GM18951 (cell line): Measurements from ENCODE around the gene PRPSAP2.
"Not testable (repeated sequence)": the region's sequence is repeated elsewhere in the genome, so short reads cannot be mapped to it uniquely, and the experiment has no call there.

Experiments used
- POLR2A ChIP-seq: IDR thresholded peaks from 4 replicates; pipeline ENCODE4 v1.6.1; 2011; ENCODE audit warnings: mild to moderate bottlenecking; ENCODE audit not compliant: insufficient read length, insufficient read depth; ENCODE audit errors: extremely low read depth
- in situ Hi-C: fragments of 300-500 bp; cut with MboI; formaldehyde crosslinking; loops from one replicate; pipeline ENCODE4 v1.12.0; 2022; ENCODE audit warnings: low sequenced_read_pairs, mixed read lengths, inconsistent platforms; ENCODE audit not compliant: unreplicated experiment

The PRPSAP2 gene

DNA sequence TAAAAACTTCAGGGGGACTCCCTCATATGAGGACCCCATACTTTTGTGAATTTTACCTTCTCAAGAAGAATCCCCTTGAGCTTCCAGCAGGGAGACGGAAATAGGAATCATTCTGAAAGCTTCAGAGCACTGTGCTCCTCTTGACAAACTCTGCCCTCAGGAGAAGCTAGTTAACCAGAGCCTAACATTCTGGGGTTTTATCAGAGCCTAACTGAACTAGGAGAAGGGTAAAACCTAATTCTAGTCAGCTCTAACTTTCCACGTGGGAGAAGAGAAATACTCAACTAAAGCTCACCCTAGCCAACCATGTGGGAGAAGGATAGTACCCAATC is 80.7 kb downstream of the PRPSAP2 start:
- in situ Hi-C loops: no loop called here
- no peak for TF ChIP-seq POLR2A

DNA sequence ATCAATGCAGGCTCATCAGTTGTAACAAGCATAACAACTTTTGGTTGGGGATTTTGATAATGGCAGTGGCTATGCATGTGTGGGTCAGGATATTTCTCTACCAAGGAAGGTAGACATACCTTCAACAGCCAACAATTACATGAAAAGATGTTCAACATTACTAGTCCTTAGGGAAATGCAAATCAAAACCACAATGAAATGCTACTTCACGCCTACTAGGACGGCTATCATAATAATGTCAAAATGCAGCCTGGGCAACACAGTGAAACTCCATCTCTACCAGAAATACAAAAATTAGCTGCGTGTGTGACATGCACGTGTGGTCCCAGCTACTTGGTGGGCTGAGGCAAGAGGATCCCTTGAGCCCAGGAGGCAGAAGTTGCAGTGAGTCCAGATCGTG is 86.7 kb downstream of the PRPSAP2 start:
- TF ChIP-seq POLR2A: no peak
- in situ Hi-C loops: no loop called here

DNA sequence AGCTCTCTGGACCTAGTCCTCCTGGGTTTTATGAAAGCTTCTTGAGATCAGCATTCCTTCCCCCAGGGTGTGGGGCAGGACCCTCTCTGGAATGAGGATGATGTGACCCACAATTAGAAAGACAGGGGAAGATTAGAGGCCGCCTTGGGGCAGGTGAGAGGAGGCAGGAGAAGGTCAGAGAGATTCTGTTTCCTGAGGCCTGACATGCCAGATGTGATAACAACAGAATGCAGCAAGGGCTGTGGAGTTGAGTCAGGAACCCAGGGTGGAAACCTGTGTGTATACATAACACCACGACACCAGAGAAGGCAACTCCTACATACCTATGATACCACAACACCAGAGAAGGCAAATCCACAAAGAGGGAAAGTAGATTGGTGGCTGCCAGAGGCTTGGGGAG is 88.6 kb downstream of the PRPSAP2 start:
- in situ Hi-C loops: no loop called here
- TF ChIP-seq POLR2A: no peak

DNA sequence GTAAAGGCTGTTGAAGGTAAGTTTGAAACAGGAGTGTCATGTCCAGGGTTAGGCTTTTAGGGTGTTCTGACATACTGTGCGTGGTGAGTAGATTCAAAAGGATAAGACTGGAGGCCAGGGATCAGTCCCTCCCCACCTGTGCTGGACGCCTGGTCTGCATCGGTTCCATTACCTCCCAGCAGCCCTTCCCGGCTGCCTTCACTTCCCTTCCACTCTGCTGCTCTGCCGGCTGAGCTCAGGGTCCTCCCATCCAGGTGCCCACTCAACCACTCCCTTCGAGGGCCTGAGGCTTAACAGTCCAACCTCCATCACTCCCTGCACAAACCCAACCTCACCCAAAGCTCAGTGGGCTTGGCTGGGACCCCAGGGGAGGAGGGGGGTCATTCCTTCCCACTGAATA is 89.9 kb downstream of the PRPSAP2 start:
- no peak for TF ChIP-seq POLR2A
- in situ Hi-C loops: no loop called here

DNA sequence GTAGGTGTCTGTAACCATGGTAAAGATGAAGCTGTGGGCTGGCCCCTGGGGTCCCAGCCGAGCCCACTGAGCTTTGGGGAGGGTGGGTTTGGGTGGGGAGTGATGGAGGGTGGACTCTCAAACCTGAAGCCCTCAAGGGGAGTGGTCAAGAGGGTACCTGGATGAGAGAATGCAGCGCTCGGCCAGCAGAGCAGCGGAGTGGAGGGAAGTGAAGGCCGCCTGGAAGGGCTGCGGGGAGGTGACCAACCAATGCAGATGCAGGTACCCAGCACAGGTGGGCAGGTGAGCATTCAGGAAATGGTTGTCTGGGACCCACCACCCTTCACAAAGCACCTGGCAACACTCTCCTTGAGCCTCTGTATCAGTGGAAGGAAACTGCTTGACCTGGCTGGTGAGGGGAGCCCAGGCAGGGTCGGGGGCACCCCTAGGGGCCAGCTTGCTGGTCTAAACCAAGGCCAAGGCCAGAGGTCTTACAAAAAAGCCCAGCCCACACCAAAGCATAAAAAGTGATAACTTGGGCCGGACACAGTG is 90.6 kb downstream of the PRPSAP2 start:
- in situ Hi-C loops: no loop called here
- TF ChIP-seq POLR2A: no peak

DNA sequence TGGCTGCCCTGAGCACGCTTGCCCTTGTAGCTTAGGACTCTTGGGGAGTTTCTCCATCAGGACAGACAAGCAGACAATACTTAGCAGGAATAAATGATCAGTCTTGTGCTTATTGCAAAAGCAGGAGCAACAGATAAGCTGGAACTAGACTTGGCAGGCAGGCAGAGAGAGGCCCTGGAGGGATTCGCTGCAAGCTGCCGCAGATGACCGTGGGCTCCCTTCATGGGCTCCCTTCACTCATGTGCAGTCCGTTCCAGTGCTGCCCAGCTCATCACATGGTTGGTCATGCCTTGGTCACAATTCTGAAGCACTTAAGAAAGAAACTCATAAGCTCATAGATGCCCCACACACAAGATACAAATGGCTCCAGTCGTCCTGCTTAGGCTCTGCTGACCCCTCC is 91.6 kb downstream of the PRPSAP2 start:
- in situ Hi-C loops: no loop called here
- no peak for TF ChIP-seq POLR2A

DNA sequence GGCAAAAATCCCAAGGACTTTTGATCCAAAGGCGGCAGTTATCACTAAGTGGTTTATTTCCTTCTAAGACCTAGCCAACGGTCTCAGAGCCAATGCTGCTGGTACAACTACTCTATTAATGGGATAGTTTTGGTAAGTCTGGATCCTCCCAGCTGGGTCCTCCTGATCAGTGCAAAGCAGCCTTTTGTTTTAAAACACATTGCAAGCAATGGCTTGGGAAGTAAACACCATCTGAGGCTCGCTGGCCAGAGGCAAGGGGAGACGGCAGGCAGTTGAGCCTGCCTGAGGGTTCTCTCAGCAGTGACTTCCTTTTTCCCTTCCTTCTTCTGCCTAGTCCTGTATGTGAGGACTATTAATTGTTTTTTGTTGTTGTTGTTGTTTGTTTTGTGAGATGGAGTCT is 92.4 kb downstream of the PRPSAP2 start:
- in situ Hi-C loops: no loop called here
- TF ChIP-seq POLR2A: no peak

DNA sequence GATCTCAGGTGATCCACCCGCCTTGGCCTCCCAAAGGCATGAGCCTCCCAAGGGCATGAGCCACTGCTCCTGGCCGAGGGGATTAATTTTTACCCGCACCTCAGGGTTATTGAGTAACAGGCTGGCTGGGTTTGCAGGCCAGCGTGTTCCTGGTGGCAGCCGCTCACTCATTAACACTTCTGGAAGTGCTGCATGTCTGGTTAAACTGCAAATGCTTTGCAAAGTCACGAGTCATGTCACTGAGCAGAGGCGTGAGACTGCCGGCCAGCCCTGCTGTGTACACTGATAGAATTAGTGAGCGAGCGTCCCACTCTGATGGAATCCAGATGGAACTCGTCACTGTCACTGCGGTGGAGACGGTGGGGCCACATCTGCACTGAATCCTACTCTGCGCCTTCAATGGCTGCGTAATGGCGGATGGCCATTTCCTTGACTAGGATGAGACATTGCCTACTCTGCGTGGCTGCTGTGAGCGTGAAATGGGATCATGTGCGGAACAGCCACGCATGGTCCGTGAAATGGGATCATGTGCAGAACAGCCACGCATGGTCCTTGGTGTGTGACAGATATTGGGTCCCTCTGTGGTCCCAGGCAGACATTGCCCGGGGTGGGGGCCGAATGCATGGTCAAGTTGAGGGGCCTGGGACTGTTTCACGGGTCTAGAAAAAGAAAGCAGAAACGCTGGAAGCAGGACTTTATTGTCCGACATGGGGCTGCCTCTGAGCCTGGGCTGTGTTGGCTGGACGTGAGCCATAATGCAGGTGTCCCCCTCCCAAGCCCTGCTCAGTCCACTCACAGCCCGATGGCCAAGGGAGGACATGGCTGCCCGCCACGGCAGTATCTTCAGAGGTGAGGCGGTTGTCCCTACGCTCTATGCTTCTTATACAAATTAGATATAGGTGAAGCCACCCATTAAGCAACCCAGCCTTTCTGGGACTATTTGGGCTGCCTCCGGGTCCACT is 93.3 kb downstream of the PRPSAP2 start:
- no peak for TF ChIP-seq POLR2A
- in situ Hi-C loops: no loop called here

DNA sequence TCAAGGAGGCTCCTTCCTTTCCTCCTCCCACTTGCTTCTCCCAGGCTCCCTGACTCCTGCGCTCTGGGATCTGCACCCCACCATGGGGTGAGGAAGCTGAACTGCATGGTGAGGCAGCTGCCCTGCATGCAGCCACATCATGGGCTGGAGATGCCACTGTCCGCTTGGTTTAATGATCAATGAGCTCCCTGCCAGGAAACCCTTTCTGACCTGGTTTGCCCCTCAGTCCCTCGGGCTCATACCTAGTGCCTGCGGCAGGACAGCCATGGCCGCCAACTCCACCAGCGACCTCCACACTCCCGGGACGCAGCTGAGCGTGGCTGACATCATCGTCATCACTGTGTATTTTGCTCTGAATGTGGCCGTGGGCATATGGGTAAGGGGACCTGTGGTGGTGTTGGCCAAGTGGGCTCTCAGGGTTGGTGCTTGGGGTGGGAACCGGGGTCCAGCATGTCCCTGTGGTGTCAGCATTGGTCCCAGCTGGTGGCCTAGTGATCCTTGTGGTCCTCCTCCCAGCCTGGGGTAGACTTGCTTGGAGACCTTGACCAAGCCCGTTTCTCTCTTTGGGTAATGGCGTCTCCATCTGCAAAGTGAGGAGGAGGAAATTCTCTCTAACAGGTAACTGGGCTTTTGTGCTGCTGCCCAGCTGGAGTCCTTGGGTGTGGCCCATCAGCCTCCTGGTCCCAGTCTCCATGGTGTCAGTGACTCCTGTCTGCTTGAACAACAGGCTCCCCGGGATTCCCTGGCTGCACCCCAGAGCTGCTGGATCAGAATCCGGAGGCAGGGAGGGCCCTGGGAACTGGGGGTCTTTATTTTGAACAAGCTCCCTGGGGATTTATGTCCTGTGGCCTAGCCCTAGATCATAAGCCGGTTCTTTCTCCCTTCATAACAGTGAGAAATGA is 94.3 kb downstream of the PRPSAP2 start, which contains the start of gene SLC5A10:
TSS of gene SLC5A10 (plus strand) at position 225 of the 902 bp plus-strand sequence. CDS start at position 266, 41 bp downstream.
- no peak for TF ChIP-seq POLR2A
- in situ Hi-C loops: no loop called here

DNA sequence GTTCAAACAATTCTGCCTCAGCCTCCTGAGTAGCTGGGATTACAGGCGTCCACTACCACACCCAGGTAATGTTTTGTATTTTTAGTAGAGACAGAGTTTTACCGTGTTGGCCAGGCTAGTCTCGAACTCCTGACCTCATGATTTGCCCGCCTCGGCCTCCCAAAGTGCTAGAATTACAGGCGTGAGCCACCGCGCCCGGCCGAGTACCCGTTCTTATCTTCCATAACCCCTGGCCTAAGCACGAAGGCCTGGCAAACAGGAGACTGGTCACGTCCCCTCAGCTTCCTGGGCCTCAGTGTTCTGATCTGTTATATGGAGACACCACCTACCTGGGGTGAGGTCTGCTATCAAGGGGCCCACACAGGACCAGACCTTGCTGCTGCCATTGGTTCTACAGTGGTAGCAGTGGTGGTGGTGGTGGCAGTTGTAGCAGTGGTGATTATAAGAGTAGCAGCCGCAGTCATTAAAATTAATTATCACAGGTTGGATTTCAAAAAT is 95.3 kb downstream of the PRPSAP2 start:
- in situ Hi-C loops: no loop called here

DNA sequence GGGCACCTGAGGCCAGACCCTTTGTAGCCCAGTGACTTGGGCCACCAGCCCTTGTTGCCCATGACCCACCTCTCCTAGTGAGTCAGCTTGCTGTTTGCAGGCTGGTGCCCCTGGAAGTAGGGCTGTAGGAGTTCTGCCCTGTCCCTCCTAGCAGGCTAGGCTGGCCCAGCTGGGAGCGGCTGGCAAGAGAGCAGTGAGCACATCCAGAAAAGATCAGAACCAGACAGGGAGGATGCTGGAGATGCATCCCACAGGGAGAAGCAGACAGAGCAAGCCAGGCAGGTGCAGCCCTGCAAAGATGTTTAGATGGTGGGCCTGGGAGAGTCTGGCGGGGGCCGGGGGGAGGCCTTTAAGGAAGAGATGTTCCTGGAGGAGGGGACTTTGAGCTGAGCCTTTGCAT is 96.4 kb downstream of the PRPSAP2 start:
- TF ChIP-seq POLR2A: no peak
- in situ Hi-C loops: no loop called here

More for the DNA sequence above, 95.3 kb downstream of the PRPSAP2 start:
- no peak for TF ChIP-seq POLR2A

DNA sequence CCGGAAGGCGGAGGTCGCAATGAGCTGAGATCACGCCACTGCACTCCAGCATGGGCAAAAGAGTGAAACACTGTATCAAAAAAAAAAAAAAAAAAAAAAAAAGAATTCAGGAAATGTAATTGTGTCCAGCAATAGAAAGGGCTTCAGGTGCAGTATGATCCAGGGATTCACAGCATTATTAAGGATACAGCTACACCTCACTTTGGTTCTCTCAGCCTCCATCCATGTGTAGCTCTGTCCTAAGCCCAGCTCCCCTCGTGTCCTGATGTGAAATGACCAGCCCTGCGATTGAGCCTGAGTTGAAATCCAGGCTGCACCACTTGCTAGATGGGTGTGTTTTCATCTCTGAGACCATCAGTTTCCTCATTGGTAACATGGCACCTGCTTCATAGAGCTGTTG is 97.1 kb downstream of the PRPSAP2 start:
- in situ Hi-C loops: no loop called here

DNA sequence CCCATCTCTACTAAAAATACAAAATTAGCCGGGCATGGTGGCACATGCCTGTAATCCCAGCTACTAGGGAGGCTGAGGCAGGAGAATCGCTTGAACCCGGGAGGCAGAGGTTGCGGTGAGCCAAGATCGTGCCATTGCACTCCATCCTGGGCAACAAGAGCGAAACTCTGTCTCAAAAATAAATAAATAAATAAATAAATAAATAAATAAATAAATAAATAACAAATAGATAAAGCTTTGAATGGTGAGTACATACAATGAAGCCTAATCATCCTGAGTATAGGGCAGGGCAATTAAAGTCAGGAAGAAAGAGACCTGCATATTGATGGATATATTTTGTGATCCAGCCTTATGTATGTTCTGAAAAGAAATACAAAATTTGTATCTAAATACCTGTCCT is 98.1 kb downstream of the PRPSAP2 start:
- in situ Hi-C loops: not testable (repeated sequence)

More for the DNA sequence above, 97.1 kb downstream of the PRPSAP2 start:
- no peak for TF ChIP-seq POLR2A
